NCI-H2196 (cell line): ENCODE measurements around the gene RAB37.

Experiments
- DNase-seq: peaks from one replicate; lab custom pipeline; 2025; ENCODE audit not compliant: unreplicated experiment; lab: John Stamatoyannopoulos, UW

The RAB37 gene

DNA sequence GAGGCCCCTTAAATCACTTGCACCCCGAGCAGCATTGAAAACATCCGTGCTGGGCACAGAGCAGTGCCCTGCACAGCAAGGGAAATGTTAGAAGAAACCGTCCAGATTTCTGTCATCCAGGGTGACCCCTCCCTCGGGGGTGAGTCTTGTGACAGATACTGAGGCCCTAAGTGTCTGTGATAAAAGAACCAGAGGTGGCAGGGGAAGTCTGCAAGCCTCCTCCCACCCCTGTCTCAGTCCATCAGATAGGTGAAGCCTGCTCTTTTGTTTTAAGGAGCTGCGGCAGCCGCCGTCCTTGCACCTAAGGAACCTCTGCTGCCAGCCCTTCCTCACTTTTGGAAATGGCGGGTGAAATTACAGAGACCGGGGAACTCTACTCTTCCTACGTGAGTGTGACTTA, 39.9 kb downstream of the RAB37 start:
- DNase-seq, result no peak

DNA sequence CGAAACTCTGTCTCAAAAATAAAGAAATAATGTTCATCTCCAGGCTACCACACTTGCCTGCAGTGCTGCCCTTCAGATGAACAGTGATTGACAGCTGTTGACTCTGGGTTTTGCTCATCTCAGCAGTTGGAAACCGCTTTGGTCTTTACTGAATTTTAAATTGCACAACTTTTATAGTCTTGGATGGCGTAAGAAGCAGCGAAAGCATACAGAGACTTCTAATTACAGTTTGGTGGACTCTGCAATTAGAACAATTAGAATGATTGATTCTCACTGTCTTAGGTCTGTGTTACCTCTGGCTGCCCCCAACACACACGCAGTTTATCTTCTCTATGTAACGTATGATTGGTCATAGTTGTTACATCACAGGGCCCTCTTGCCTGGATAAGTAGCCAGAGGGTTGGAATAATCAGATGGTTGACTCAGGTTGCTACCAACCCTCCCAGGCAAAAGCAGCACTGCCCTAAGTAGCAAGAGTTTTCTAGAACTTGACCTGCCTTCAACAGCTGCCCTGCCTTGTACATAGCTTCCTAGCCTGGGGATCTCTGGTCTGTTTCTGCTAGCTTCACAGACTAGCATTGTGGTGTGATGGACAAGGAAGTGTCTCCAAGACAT, 41.0 kb downstream of the RAB37 start:
- DNase-seq, result no peak

DNA sequence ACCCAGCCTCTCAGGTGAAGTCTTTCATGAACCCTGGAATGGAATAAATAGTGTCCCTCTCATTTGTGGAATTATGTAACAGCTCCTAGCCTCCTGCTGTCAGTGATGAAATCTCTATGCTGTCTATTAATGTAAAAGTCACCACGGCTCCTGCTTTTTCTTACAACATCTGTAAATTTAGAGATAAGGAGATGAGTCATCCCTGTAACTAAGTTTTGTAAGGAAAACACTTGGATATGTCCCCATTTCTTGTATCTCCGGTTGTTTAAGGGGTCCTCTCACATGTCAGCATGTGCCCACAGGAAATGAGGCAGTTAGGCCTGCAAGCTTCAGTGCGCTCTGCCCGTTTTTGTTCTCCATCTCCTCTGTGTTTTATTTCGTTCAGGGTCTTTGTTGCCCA, 41.9 kb downstream of the RAB37 start:
- no peak for DNase-seq

DNA sequence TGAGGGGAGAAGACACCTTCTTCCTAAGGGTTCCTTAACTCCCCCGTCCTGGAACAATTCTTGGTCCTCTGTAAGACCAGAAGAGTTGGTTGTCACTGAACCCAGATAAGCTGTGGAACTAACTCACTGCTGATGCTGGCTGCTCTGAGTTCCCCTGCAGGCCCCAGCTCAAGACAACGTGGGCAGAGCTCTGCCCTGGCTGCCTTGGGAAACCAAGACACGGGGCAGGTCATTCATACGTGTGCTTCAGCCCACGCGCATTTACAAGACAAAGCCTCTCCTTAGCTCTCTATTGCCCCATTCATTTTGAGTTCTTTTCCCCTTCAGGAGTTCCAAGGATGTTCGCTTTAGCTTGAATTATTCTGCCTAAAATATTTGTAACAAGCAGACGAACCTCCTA, 42.4 kb downstream of the RAB37 start:
- no peak for DNase-seq

DNA sequence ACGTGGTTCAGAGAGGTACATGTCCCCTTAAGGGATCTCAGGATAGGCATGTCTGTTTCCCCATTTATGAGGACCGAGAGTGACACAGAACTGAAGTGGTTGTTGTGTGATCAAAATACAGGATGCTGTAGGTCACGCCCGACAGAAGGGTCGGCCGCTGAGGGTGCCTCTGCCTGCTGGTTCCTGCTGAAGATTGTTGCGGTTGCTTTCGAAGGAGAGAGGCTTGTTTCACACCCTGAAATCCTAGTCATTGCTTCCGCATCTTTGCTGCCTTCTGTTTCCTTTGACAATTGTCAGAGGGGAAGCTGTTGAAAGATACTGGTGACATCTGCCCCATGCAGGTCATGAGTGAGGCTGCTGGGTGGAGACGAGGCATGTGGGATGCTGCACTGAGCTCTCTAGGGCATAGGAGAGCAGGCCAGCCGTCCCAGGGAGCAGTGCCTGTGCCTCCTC, 42.9 kb downstream of the RAB37 start:
- no peak for DNase-seq

DNA sequence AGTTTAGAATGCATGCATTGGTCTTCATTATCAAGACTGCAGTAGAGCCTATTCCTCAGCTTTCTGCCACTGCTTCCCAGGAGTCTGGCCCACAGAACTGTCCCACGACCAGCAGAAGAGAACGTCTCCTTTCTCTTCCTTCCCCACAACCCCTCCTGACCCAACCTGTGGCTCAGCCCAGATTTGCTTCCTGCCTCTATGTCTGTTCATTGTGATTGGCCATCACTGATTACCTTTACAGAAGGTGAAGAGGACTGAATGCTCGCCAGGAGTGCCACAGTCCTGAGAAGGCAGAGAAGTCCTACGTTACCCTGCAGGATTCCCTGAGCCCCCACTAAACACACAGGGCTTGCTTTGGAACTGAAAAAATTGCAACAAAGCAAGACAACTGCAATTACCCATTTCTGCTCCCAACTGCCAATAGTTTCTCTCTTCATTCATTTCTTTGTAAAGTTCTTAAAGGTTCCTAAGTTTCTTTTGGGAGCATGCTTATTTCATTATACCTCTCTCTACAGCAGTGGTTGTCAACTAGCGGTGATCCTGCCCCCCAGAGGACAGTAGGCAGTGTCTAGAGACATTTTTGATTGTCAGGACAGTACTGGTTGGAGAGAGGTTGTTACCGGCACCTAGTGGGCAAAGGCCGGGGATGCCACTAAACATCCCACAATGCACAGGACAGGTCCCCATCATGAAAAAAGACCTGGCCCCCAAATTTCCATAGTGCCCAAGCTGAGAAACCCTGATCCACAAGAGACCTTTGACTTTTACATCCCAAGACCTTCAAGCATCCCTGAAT, 43.6 kb downstream of the RAB37 start:
- DNase-seq, result no peak

DNA sequence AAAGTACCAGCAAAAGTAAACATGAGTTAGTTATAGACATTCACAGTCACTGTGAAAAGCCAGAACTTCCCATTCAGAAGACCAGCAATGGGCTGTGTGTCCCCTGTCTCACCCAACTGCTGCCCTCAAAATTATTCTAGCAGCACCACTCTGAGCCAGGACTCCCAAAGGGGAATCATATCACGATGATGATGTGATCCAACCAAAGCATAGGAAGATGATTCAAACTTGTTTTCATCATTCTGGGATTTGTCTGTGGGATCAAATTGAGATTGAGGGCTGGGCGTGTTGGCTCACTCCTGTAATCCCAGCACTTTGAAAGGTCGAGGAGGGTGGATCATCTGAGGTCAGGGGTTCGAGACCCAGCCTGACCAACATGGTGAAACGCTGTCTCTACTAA, 45.5 kb downstream of the RAB37 start:
- no peak for DNase-seq

DNA sequence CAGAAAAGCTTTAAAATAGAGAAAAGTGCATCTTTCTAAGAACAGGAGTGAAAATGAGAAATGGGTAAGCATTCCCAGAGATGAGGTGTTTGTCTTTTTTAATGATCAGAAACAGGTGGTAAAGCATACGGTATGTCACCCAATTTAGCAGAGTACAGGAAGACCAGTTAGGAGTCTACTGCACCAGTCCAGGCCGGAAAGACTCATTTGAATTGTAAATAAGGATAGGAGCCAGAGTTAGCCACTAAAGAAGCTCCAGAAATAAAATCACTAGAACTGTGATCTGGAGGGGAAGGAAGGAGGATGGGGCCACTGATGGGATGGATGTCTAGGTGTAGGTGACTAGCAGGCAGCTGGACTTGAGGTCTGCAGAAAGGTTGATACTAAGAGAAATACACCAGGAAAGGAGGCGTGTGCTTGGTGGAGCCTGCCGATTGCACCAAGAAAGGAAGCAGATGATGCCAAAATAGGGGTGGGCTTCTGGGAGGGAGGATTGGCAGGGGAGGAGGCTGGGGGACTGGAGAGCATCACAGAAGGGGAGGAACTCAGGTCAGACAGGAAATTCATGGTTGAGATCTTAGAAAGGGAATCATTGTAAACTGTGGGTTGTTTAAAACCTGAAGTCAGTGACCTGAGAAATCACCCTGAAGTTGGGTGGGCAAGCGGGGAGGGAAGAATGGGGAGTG, 47.2 kb downstream of the RAB37 start:
- DNase-seq, result no peak

DNA sequence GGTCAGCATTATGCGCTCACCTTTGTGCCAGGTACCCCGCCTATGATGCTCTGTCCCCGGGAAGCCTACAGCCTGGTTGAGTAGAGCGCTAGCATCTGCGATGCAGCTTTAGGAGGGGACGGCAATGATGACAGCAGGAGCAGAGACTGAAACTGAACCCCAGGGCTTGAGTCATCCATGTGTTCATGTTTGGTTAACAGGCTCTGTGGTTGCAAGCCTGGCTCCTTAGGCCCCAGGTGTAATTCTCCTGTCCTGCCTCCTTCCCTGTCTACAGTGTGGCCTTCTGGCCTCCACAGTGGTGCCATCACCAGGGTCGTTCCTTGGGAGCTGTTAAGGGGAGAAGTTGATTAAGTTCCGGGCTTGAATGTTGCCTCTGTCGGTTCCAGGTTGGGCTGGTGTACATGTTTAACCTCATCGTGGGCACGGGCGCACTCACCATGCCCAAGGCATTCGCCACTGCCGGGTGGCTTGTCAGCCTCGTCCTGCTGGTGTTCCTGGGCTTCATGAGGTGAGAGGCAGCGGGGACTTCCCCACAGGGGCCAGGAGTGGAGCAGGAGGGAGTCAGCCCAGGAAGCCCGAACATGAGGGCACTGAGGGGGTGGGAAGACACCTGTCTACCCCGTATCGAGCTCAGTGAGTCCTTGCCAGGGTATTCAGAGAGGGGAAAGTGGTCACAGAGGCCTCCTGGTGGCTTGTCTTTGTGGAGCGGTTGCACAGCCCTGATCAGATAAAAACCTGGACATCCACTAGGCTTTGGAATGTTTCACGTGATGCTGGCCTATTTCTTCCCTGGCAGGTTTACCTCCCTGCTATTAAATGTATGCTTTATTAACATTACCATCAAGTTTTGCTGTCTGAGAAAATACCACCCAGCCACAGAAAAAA, 48.3 kb downstream of the RAB37 start:
- no peak for DNase-seq

DNA sequence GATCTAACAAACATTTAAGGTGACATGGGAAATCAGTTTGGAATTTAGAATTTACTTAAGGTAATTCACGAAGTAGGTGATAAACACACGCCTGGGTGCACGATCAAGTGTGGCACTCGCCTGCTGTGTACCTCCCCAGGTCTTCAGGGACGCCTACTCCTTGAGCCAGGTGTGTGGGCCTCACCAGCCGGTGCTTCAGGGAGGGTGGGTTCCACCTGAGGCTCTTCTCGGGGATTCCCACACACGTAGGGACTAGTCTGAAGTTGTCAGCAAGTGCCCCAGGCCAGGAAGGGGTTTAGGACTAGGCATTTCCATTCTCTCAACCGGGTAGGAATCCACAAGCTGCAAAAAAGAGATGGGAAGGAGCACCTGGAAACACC, 48.9 kb downstream of the RAB37 start:
- DNase-seq, result no peak

DNA sequence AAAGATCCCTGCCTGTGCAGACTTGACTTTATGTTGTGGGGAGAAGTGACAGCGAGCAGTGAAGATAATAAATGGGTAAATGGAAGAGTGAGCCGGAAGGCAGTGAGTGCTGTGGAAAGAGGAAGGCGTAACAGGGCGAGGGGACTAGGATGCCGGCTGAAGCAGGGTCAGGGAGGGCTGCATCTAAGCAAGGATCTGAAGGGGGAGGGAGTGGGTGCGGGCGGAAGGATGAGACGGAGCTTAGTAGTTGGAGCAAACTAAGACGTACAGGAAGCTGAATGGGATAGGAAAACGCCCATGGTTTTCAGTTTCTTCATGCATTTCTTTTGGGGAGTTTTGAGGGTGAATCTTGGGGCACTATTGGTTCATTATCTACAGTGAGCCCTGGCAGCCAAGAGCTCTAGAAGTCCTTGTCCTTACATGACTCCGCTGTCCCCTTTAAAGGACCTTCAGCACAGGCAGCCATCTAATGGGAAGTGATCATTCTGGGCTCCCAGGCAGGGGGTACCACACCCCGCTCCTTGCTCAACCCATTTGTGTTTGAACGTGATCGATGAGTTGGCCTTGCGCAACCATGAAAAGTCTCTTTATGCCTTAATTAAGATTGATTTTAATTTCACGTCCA, 49.5 kb downstream of the RAB37 start:
- DNase-seq, result no peak

DNA sequence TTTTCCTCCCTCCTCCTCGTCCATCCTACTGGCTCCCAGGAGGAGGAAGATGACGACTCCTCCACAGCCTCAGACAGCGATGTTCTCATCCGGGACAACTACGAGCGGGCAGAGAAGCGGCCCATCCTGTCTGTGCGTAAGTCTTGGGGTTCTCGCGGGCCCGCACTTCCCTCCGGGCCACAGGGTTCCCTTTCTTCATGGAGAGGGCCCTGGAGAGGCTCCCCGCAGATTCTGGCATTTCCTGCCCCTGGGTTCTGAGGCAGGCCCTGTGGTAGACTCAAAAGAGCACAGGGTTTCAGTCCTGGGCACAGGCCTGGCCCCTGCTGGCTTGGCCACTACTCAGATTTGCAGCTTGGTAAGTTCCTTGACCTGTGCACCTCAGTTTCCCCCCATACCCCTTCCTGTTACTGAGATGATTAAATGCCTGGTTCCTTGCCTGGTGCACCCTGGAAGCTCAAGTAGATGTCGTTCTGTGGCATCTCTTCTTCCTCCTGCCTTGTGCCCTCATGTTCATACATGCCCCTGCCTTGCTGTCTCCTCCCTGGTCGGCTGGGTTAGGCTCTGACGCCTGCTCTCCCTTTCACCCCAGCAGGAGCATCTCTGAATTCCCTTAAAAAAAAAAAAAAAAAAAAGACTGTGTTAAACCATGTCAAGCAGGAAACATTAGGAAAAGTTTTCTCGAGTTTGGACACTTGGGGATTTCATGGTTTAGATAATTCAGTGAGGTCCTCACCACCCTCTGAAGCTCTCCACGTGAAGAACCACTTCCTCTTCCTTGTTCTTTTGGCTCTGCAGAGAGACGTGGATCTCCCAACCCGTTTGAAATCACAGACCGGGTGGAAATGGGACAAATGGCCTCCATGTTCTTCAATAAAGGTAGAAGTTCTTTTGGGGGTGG, 53.4 kb downstream of the RAB37 start:
- DNase-seq, result no peak

DNA sequence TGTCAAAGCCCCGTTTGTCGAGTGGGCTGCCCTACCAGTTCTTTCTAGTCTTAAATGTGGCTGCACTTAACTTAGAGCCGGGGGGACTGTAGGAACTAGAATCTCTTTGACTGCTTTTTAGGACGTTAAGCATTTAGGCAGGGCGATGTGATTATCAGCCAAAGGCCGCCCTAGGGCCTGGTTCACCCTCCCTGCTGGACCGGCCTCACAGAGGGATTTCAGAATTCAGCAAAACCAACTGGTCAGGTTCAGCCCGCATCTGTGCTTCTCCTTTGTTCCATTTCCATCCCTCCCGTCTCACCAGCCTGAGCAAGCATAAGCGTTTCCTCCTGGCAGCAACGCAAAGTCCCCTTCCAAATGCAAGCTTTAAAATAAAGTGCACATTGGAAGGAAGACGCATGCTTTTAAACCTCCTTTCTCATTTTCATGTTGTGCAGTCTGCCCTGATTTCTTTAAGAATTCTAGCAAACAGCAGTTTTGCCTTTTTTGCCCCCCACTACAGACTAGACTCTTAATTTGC, 55.6 kb downstream of the RAB37 start:
- no peak for DNase-seq

DNA sequence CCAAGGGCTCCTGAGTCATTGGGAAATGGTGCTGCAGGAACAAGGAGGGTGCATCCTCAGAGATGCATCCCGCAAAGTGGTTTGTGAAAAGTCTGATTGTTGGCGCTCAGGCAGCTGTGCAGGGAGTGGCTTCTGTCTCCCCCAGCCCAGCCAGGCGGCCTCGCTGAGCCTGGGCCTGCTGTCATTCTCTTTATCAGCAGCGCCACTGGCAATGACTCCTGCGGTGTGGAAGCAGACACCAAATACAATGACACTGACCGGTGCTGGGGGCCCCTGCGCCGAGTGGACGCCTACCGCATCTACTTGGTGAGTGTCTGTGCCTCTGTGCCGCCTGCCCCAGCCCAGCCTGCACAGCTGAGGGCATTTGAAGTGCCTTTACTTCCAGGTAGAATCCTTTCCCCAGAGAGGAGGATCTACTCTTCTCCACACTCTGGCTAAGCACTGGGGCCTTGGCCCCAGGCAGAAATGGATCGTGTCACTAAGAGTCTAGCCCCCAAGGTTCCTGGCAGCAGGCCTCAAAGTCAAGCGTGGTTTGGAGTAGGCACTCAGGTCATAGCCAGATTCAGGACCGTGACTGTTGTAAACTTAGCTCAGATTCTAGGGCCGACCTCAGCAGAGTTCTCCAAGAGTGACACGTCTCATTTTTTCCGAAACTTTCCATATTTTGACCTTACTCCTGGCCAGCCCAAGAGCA, 58.4 kb downstream of the RAB37 start:
- no peak for DNase-seq

DNA sequence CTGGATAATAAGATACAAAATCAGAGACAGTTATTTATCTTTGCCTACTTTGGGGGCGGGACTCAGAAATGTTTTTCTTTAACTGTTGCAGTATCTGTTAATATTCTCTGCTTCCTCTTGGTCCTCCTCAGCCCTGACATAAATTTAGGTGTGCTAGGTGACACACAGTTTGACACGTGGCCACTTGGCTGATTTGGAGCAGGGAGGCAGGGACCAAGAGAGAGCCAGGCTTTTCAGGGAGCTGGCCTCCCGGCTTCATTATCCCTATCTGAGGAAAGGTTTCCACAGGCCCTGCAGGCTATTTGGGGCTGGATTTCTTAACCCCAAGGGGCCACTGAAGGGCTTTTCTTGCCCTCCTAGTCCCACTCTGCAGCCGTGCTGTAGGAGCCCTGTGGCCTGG, 59.2 kb downstream of the RAB37 start:
- DNase-seq, result no peak

DNA sequence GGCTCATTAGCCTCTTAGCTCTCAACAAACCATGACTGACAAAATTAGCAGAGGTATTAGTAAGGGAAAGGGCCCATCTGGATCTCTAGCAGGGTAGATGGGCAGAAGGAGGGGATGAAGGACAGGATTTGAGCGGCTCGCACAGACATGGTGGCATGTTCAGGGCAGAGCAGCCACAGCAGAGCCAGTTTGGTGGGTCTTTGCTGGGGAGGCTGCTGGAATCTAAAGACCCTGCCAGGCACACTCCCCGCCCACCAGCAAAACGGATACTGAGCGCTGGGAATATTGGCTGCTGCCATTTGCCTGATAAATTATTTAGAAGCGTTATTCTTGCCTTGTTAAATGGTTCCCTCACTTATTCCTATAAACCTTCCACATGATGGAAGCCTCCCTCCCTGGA, 59.8 kb downstream of the RAB37 start:
- no peak for DNase-seq
